Tibial artery (tissue), 4 donors: ENCODE data around the gene KDM4B.

ENCODE experiments used
- DNase-seq, 2 donors: peaks; one replicate each; pipeline ENCODE4 v3.0.0-alpha.2; 2019
- H3K27ac ChIP-seq, 2 donors: fragments of 200-600 bp; sonication (generic) in 1 of 2; 1 replicate in 1 of 2; 2 replicates in 1 of 2; pipeline ENCODE4 v1.5.1; 2018 to 2019; ENCODE audit warnings: mild to moderate bottlenecking in 1 of 2
- H3K27me3 ChIP-seq, 2 donors: fragments of 200-600 bp; sonication (generic) in 1 of 2; one replicate each; pipeline versions ENCODE4 v1.5.1 to v1.6.0; 2016 to 2019
- H3K36me3 ChIP-seq, 3 donors: fragments of 200-600 bp; sonication (generic) in 2 of 3; one replicate each; pipeline ENCODE4 v1.5.1; 2016 to 2019; ENCODE audit warnings: mild to moderate bottlenecking in 2 of 3
- H3K4me1 ChIP-seq, 4 donors: fragments of 200-600 bp; sonication (generic) in 2 of 4; 1 replicate in 3 of 4; 2 replicates in 1 of 4; pipeline ENCODE4 v1.5.1; 2016 to 2019
- H3K4me3 ChIP-seq, 2 donors: fragments of 200-600 bp; sonication (generic) in 1 of 2; 1 replicate in 1 of 2; 2 replicates in 1 of 2; pipeline ENCODE4 v1.5.1; 2018 to 2019; ENCODE audit warnings: mild to moderate bottlenecking in 2 of 2
- H3K9me3 ChIP-seq, 3 donors: fragments of 200-600 bp; sonication (generic) in 1 of 3; one replicate each; pipeline ENCODE4 v1.5.1; 2016 to 2019
- CTCF ChIP-seq, 2 experiments: fragments of 200-600 bp in 1 of 2; fragments of 450-650 bp in 1 of 2; IDR thresholded peaks; one replicate each; pipeline ENCODE4 v1.5.1; 2017 to 2019; ENCODE audit warnings: antibody characterized with exemption in 2 of 2, mild to moderate bottlenecking in 1 of 2, moderate library complexity in 1 of 2
- intact Hi-C: fragments of 100-400 bp; cut with DNase I; formaldehyde crosslinking; loops from one replicate; pipeline ENCODE4 v1.15.0; 2023; ENCODE audit warnings: low total_unique reads

KDM4B gene

GRCh38 chr19:4976401-4977298 lies 7.7 kb downstream of the KDM4B start:
- DNase-seq, result peak; percentile 91
- intact Hi-C loops, result no loop called here
- H3K27ac ChIP-seq, result peak overlapping the region; percentile 66 to 74
- no peaks in the 10 kb centered on the region for H3K9me3 ChIP-seq
- H3K27me3 ChIP-seq, result no peaks in the 10 kb centered on the region
- no peaks in the 10 kb centered on the region for H3K36me3 ChIP-seq
- peaks cover 4 to 73% (median 47%) of the 10 kb centered on the region in 4 donors for H3K4me1 ChIP-seq
- peak; percentile 25 to 41 for TF ChIP-seq CTCF (IDR thresholded peaks at IDR 0.05)
- peak overlapping the region; percentile 5 to 25 for H3K4me3 ChIP-seq

GRCh38 chr19:4977299-4978174 lies 8.6 kb downstream of the KDM4B start:
- Histone ChIP-seq H3K27me3 (no peaks in the 10 kb centered on the region), H3K36me3 (no peaks in the 10 kb centered on the region), H3K27ac (peak overlapping the region; percentile 66 to 74), H3K4me3 (peak overlapping the region; percentile 5 to 25), H3K4me1 (peaks cover 4 to 68% (median 39%) of the 10 kb centered on the region in 4 donors), H3K9me3 (no peaks in the 10 kb centered on the region)
- TF ChIP-seq CTCF (IDR thresholded peaks at IDR 0.05), result no peak
- intact Hi-C loops, result no loop called here
- peak in 1 of 2 donors; percentile 63 for DNase-seq

GRCh38 chr19:4979211-4979807 lies 10.4 kb downstream of the KDM4B start:
- intact Hi-C loops, result no loop called here
- TF ChIP-seq CTCF (IDR thresholded peaks at IDR 0.05), result no peak
- Histone ChIP-seq H3K36me3 (peaks cover 0 to 9% (median 4%) of the 10 kb centered on the region in 3 donors), H3K4me1 (peaks cover 4 to 69% (median 33%) of the 10 kb centered on the region in 4 donors), H3K27me3 (no peaks in the 10 kb centered on the region), H3K4me3 (no peak overlapping the region), H3K27ac (no peak overlapping the region), H3K9me3 (no peaks in the 10 kb centered on the region)
- no peak for DNase-seq

GRCh38 chr19:4980067-4980466 lies 11.2 kb downstream of the KDM4B start:
- no peak for TF ChIP-seq CTCF (IDR thresholded peaks at IDR 0.05)

More at GRCh38 chr19:4980067-4980466, 11.2 kb downstream of the KDM4B start:
- no peak overlapping the region for H3K27ac ChIP-seq
- peaks cover 4 to 70% (median 33%) of the 10 kb centered on the region in 4 donors for H3K4me1 ChIP-seq
- H3K9me3 ChIP-seq, result no peaks in the 10 kb centered on the region
- no peak for DNase-seq
- no peak overlapping the region for H3K4me3 ChIP-seq
- H3K27me3 ChIP-seq, result no peaks in the 10 kb centered on the region
- peaks cover 0 to 9% (median 4%) of the 10 kb centered on the region in 3 donors for H3K36me3 ChIP-seq
- intact Hi-C loops, result no loop called here
